ENCODE results near the gene PTPRO.

GRCh38 chr12:15273896-15274295 lies 48.4 kb upstream of the PTPRO start:
- TF ChIP-seq POLR2A (IDR thresholded peaks at IDR 0.05; ENCODE audit: low read length) (no peak), GATA1 (IDR thresholded peaks at IDR 0.05; ENCODE audit: low read depth, low read length) (no peak)
